DOHH2 (cell line): ENCODE measurements around the gene CATSPER1.

Experiments
- CTCF ChIP-seq: fragments of 200-600 bp; sonication (generic); IDR thresholded peaks from one replicate; pipeline ENCODE4 v1.5.1; 2014; ENCODE audit warnings: antibody characterized with exemption, mild to moderate bottlenecking, low read depth, low read length; ENCODE audit not compliant: poor library complexity, severe bottlenecking
- EZH2phosphoT487 ChIP-seq: fragments of 200-600 bp; sonication (generic); IDR thresholded peaks from 2 replicates; pipeline ENCODE4 v1.6.1; 2017; ENCODE audit warnings: borderline replicate concordance, mild to moderate bottlenecking, antibody characterized with exemption, low read length, moderate library complexity, mixed read lengths

DNA sequence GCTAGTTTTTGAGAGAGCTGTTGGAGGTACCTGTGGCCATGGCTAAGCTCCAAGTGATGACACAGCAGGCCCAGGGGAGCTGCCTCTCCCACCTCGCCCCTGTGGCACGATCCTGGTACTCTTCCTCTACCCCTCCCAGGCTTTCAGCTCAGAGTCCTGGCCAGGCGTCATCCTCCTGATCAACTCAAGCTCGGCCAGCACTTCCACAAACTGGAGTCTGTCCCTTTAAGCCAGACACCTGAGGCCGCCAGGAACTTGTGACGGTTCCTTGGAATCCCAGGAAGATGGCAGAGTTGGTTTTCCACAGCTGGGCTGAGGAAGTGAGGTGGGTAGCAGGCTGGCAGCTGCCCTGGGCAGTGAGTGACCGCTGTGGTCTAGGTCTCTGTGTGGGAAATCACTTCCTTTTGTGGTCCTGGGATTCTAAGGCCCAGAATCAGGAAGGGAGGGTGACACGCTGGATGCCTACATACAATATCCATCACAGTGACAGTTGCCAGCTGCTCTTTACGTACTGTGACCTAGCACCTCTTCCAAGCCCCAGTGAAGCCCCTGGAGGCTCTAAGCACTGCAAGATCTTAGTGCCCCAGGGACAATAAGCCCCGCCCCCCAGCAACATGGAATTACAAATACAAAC, 17.7 kb downstream of the CATSPER1 start:
- TF ChIP-seq CTCF (no peak), EZH2phosphoT487 (no peak)
